PFSK-1 (cell line): ENCODE results near the gene OTULIN.

ENCODE experiments used
- POLR2AphosphoS5 ChIP-seq: IDR thresholded peaks from 2 replicates; pipeline ENCODE4 v1.6.1; 2012; ENCODE audit warnings: low read depth, mild to moderate bottlenecking, control low read depth, low read length, moderate library complexity
- TAF1 ChIP-seq: IDR thresholded peaks from 2 replicates; pipeline ENCODE4 v1.6.1; 2012; ENCODE audit warnings: low read length, control low read depth, borderline replicate concordance; ENCODE audit not compliant: insufficient read depth
- TF ChIP-seq, protein P1 (sequence below), 2 experiments: IDR thresholded peaks; 2 replicates each; pipeline versions ENCODE4 v1.6.1 to v1.8.0; 2011 to 2012; ENCODE audit warnings: low read depth in 2 of 2, low read length in 2 of 2, control low read depth in 1 of 2, inconsistent platforms in 1 of 2, mild to moderate bottlenecking in 1 of 2, moderate library complexity in 1 of 2; ENCODE audit not compliant: insufficient read depth in 1 of 2

DNA sequence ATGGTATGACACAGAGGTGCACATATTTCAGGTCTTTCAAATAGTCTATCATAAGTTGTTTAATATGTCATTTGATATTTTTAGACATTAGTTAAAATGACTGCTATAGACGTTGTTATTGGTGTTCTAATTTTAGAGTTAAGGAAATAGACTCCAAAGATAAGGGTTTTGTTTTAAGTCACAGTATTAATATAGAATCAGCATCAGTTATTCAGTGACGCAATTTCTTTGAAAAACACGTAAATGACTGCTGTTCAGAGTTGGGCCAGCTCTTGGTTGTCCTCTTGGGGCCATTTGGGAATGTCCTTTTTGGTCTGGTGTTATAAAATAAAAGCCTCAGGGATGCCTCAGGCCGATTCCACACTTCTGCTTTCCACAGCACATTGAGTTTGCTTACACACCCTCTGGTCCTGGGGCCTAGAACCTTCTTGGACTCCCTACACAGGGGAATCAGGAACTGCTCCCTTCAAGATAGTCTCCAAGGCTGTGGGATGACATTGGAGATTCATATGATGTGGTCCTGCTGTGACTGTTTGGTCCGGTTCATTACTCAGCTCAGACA is 14.3 kb downstream of the OTULIN start:
- TF ChIP-seq, protein P1, sequence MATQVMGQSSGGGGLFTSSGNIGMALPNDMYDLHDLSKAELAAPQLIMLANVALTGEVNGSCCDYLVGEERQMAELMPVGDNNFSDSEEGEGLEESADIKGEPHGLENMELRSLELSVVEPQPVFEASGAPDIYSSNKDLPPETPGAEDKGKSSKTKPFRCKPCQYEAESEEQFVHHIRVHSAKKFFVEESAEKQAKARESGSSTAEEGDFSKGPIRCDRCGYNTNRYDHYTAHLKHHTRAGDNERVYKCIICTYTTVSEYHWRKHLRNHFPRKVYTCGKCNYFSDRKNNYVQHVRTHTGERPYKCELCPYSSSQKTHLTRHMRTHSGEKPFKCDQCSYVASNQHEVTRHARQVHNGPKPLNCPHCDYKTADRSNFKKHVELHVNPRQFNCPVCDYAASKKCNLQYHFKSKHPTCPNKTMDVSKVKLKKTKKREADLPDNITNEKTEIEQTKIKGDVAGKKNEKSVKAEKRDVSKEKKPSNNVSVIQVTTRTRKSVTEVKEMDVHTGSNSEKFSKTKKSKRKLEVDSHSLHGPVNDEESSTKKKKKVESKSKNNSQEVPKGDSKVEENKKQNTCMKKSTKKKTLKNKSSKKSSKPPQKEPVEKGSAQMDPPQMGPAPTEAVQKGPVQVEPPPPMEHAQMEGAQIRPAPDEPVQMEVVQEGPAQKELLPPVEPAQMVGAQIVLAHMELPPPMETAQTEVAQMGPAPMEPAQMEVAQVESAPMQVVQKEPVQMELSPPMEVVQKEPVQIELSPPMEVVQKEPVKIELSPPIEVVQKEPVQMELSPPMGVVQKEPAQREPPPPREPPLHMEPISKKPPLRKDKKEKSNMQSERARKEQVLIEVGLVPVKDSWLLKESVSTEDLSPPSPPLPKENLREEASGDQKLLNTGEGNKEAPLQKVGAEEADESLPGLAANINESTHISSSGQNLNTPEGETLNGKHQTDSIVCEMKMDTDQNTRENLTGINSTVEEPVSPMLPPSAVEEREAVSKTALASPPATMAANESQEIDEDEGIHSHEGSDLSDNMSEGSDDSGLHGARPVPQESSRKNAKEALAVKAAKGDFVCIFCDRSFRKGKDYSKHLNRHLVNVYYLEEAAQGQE (IDR thresholded peaks at IDR 0.05; ENCODE audit: insufficient read depth in 1 of 2, low read depth in 2 of 2, low read length in 2 of 2) = no peak
- TF ChIP-seq POLR2AphosphoS5 = no peak
- no peak for TF ChIP-seq TAF1
